Measurements from ENCODE around the gene ZNF653.

DNA sequence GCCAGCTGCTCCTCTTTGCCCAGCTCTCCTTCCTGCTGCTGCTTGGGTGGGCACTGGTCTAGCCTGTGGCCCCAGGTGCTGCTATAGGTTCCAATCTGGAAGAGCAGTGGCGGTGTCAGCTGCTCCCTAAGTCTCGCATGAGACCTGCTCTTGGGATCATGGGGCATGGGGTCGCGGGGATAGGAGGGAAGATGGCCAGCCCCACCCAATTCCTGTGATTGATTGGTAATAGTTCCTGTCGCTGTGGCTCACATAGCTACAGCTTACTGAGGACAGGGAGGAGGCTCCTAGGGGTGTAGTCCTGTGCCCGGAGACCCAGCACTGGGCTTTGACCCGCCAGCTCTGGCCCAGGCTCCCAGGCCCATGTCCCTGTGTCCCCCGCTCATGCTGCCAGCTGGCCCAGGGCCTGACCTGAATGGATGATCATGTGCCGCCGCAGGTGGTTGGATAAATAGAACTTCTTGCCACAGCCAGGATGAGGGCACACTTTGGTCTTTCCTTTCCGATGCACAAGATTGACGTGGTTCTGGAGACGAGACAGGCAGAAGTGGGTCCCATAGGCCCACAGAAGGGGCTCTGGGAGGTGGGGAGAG lies 20.3 kb downstream of the ZNF653 start:
- TF ChIP-seq GATA2 (IDR thresholded peaks at IDR 0.05; ENCODE audit: low read depth, low read length) = no peak
- TF ChIP-seq GATA3 (IDR thresholded peaks at IDR 0.05; ENCODE audit: low read depth, low read length) = no peak

All from SH-SY5Y (cell line).